ENCODE measurements around the gene ZFX.

DNA sequence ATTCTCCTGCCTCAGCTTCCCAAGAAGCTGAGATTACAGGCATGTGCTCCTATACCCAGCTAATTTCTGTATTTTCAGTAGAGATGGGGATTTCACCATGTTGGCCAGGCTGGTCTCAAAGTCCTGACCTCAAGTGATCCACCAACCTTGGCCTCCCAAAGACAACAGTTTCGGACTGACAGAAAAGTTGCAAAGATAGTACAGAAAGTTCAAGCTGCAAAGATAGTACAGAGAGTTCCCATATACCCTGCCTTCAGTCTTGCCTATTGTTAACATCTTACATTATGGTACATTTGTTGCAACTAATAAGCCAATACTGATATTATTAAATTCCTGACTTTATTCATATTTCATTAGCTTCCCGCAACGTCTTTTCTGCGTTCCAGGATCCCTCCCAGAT lies 98.5 kb downstream of the ZFX start:
- TF ChIP-seq, protein P1, sequence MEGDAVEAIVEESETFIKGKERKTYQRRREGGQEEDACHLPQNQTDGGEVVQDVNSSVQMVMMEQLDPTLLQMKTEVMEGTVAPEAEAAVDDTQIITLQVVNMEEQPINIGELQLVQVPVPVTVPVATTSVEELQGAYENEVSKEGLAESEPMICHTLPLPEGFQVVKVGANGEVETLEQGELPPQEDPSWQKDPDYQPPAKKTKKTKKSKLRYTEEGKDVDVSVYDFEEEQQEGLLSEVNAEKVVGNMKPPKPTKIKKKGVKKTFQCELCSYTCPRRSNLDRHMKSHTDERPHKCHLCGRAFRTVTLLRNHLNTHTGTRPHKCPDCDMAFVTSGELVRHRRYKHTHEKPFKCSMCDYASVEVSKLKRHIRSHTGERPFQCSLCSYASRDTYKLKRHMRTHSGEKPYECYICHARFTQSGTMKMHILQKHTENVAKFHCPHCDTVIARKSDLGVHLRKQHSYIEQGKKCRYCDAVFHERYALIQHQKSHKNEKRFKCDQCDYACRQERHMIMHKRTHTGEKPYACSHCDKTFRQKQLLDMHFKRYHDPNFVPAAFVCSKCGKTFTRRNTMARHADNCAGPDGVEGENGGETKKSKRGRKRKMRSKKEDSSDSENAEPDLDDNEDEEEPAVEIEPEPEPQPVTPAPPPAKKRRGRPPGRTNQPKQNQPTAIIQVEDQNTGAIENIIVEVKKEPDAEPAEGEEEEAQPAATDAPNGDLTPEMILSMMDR (conservative IDR thresholded peaks at IDR 0.05; ENCODE audit: low read length), result no peak
- TF ChIP-seq EZH2phosphoT487 (IDR thresholded peaks at IDR 0.05; ENCODE audit: borderline replicate concordance), result no peak

All from Loucy (cell line).